Heart left ventricle (tissue), 13 donors: ENCODE results near the gene TANC2.

Source experiments
- CTCF ChIP-seq, 12 donors: fragments of 200-600 bp; sonication (generic) in 4 of 12; IDR thresholded peaks; one replicate each; pipeline versions ENCODE4 v1.5.0 to v1.8.0; 2018 to 2022; ENCODE audit warnings: antibody characterized with exemption in 12 of 12, mild to moderate bottlenecking in 5 of 12
- POLR2A ChIP-seq, 2 donors: fragments of 450-650 bp; IDR thresholded peaks; one replicate each; pipeline ENCODE4 v1.6.1; 2017; ENCODE audit warnings: antibody characterized with exemption in 2 of 2, mild to moderate bottlenecking in 2 of 2, moderate library complexity in 2 of 2
- donor health status: ischemic (EF 13 %, LVEDD 7.1; RV severe dilation, severe dysfunction).
- donor health status: DM: no; HTN: yes; CAD: no.
- donor health status: DM: no; HTN: no; CAD: no.
- donor health status: ischemic (EF 25% LVEDD 6.9; RV normal size, moderate dysfunction).
- donor health status: ischemic (EF 25% LVEDD 5.7; RV mildly dilated, moderate dysfunction).
- donor health status: ischemic (EF 35%, LVEDD 5.7; RV mildly dilated, moderate dysfunction).
- donor health status: nonischemic (EF 11% LVEDD 7.7; RV severe dilation, severe dysfunction).
- donor health status: DM: yes; HTN: yes; CAD: no.
- donor health status: PGD.
- donor health status: ischemic (EF 29% LVEDD 5.4; RV normal size, mild dysfunction).
- donor health status: nonischemic (EF 23%, LVEDD 6.1; RV moderate dilation, normal function).

- TF ChIP-seq CTCF (IDR thresholded peaks at IDR 0.05): no peak
- TF ChIP-seq POLR2A (IDR thresholded peaks at IDR 0.05): peak in 1 of 2 donors; percentile 49
Measured at GRCh38 chr17:62965686-62966425, at the start of gene TANC2.
